ENCODE measurements around the gene ATP1A3. TPM values are rescaled to one million over a fixed set of nuclear protein-coding genes. Genes with fewer than 3 reads are reported as not detected.
"Not testable (repeated sequence)": the region's sequence is repeated elsewhere in the genome, so short reads cannot be mapped to it uniquely, and the experiment has no call there.

The ATP1A3 gene
- total RNA-seq, 1 donor from 2014 or later = not detected

DNA sequence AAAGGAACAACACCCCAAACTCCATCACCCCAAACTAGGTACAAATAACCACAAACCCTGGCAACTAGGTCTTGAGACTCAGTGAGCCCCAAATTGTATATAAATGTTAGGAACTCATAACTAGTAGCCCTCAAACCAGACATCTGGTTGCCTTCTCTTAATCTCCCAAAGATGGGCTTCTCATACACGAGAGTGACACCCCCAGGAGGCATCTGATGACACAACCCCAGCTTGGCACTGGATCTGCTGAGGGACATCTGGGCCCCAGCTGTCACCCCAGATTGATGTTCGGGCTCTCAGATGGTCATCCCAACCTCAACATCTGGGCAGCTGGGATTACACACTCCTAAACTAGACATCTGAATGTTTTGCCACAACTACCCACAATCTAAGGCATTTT is 49.7 kb downstream of the ATP1A3 start:
- Mint-ChIP-seq H3K4me3 (no peak overlapping the region), H3K27me3 (ENCODE audit: low read depth) (peaks cover 20% of the 10 kb centered on the region), H3K4me1 (peaks cover 2% of the 10 kb centered on the region), H3K27ac (no peak overlapping the region), H3K9me3 (peaks cover 4% of the 10 kb centered on the region), H3K36me3 (peaks cover 3% of the 10 kb centered on the region)
- TF ChIP-seq, protein P1, sequence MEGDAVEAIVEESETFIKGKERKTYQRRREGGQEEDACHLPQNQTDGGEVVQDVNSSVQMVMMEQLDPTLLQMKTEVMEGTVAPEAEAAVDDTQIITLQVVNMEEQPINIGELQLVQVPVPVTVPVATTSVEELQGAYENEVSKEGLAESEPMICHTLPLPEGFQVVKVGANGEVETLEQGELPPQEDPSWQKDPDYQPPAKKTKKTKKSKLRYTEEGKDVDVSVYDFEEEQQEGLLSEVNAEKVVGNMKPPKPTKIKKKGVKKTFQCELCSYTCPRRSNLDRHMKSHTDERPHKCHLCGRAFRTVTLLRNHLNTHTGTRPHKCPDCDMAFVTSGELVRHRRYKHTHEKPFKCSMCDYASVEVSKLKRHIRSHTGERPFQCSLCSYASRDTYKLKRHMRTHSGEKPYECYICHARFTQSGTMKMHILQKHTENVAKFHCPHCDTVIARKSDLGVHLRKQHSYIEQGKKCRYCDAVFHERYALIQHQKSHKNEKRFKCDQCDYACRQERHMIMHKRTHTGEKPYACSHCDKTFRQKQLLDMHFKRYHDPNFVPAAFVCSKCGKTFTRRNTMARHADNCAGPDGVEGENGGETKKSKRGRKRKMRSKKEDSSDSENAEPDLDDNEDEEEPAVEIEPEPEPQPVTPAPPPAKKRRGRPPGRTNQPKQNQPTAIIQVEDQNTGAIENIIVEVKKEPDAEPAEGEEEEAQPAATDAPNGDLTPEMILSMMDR (IDR thresholded peaks at IDR 0.05; ENCODE audit: unreplicated experiment) = no peak
- no peak for DNase-seq (ENCODE audit: low spot score in 2 of 2, unreplicated experiment in 2 of 2)

DNA sequence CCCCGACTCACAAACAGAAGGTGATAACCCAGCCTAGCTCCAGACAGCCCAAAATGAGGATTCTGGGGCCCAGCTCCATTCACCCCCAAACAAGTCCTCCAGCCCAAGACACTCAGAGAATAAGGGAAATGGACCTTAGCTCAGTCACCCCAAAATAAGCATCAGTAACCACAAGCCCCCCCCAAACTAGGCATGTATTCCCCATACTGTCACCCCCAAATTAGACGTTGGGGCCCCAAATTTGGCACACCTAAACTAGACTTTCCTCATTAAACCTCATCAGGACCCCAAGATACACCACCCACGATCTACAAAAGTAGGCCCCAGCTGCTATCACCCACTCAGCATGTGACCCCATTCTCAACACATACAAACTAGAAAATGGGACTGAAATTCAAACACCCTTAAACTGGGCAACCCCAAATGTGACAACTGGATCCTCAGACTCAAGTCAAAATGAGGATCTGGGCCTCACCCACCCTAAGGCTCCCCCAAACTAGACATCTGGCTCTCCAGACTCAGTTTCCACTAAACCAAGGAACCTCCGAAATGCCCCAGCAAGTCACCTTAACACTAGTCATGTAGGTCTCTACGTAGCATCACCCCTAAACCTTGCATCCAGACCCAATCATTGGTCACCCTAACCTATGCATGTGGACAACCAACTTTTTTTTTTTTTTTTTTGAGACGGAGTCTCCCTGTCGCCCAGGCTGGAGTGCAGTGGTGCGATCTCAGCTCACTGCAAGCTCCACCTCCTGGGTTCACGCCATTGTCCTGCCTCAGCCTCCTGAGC is 52.4 kb downstream of the ATP1A3 start:
- TF ChIP-seq, protein P1 (IDR thresholded peaks at IDR 0.05; ENCODE audit: unreplicated experiment) = no peak
- DNase-seq (ENCODE audit: low spot score in 2 of 2, unreplicated experiment in 2 of 2) = no peak
- Mint-ChIP-seq H3K36me3 (peaks cover 3% of the 10 kb centered on the region), H3K27ac (no peak overlapping the region), H3K4me3 (peak overlapping the region; percentile 60), H3K4me1 (peaks cover 5% of the 10 kb centered on the region), H3K27me3 (ENCODE audit: low read depth) (peaks cover 31% of the 10 kb centered on the region), H3K9me3 (peaks cover 4% of the 10 kb centered on the region)

DNA sequence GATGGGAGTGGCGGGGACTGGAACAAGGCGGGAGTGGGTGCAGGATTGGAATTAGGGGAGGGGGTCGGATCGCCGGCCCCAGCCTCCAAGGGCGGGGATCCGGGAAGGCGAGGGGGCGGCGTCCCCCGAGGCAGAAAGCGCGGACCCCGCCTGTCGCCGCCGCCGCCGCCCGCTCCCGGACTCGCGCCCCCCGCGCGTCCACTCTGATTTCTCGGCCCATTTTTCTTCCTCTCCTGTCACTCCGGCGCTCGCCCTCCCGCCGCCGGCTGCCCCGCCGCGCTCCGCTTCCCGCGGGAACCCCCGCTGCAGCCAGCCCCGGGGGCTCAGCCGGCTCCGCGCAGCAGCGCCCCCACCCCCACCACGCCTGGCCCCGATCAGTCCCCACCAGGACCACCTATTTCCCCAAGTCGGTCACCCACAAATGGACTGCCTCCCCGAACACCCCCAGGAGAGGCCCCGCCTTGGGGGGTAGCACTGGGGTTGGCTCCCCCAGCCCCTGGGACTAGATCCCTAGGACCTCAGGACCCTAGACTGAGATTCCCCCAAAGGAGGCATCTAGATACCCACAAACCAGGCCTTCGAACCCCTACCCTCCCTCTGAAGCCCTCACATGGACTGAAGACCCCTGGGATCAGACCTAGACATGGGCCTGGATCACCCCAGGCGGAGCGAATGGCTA is 53.2 kb downstream of the ATP1A3 start:
- H3K4me1 Mint-ChIP-seq = peaks cover 8% of the 10 kb centered on the region
- peak in 1 of 2 experiments; percentile 46 for DNase-seq (ENCODE audit: low spot score in 2 of 2, unreplicated experiment in 2 of 2)
- H3K4me3 Mint-ChIP-seq = peak overlapping the region; percentile 75
- H3K27me3 Mint-ChIP-seq (ENCODE audit: low read depth) = peaks cover 38% of the 10 kb centered on the region
- peak overlapping the region; percentile 78 for H3K27ac Mint-ChIP-seq
- TF ChIP-seq, protein P1 (IDR thresholded peaks at IDR 0.05; ENCODE audit: unreplicated experiment) = no peak
- peaks cover 3% of the 10 kb centered on the region for H3K36me3 Mint-ChIP-seq
- H3K9me3 Mint-ChIP-seq = peaks cover 4% of the 10 kb centered on the region

DNA sequence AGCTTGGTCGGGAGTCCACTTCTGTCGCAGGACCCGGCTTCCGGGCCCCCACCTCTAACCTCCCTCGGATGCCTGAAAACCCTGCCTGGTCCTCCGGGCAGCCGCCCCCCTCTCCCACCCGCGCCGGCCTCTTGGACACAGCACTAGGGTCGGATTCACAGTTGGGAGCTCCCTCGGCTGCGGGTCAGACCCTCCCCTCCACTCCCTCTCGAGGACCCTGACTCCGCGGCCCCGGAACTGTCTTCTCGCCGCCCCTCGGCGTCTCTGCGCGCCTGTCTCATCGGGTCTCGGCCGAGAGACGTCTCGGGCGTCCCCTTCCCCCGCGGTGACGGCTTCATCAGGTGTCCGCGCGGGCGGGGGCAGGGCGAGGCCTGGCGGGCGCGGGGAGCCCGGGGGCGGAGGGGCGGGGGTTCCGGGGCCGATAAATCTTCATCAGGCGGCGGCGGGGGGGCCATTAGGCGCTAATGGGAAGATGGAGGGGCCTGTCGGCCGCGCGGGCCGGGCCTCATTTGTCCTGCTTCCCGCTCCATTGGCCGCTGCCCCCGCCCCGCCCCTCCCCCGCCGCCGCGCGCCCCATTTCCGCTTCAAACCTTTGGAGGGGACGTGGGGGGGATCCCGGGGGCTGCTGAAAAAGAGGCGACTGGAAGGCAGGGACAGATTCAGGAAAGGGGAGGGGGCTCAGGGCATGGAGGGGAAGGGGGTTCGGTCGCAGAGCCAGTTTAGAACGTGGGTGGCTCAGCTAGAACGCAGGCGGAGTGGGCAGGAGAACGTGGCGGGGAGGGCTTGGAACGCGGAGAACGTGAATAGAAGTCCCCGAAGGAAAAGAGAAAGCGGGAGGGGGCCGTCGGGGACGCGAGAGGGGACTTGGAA is 53.9 kb downstream of the ATP1A3 start:
- TF ChIP-seq, protein P1 (IDR thresholded peaks at IDR 0.05; ENCODE audit: unreplicated experiment) = no peak
- Mint-ChIP-seq H3K9me3 (peaks cover 4% of the 10 kb centered on the region), H3K27ac (peak overlapping the region; percentile 85)

DNA sequence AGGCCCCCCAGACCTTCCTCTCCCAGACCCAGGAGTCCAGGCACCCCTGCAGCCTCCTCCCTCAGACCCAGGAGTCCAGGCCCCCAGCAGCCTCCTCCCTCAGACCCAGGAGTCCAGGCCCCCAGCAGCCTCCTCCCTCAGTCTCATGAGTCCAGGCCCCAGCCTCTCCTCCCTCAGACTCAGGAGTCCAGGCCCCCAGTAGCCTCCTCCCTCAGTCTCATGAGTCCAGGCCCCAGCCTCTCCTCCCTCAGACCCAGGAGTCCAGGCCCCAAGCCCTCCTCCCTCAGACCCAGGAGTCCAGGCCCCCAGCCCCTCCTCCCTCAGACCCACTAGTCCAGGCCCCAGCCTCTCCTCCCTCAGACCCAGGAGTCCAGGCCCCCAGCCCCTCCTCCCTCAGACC is 54.8 kb downstream of the ATP1A3 start:
- DNase-seq (ENCODE audit: low spot score in 2 of 2, unreplicated experiment in 2 of 2); H3K36me3 Mint-ChIP-seq; H3K4me3 Mint-ChIP-seq; H3K27ac Mint-ChIP-seq; H3K9me3 Mint-ChIP-seq: not testable (repeated sequence)
- Mint-ChIP-seq H3K4me1 (peaks cover 16% of the 10 kb centered on the region), H3K27me3 (ENCODE audit: low read depth) (peaks cover 52% of the 10 kb centered on the region)

More for the DNA sequence above, 53.9 kb downstream of the ATP1A3 start:
- H3K27me3 Mint-ChIP-seq (ENCODE audit: low read depth) = peaks cover 43% of the 10 kb centered on the region
- peak overlapping the region; percentile 75 for H3K4me3 Mint-ChIP-seq
- peak in 1 of 2 experiments; percentile 58 for DNase-seq (ENCODE audit: low spot score in 2 of 2, unreplicated experiment in 2 of 2)
- peaks cover 3% of the 10 kb centered on the region for H3K36me3 Mint-ChIP-seq
- H3K4me1 Mint-ChIP-seq = peaks cover 12% of the 10 kb centered on the region

Data from mesothelial cell of epicardium (in vitro differentiated cells).